Endothelial cell of umbilical vein (primary cell): Measurements from ENCODE around the gene KDM3A.

Source experiments
- EZH2 ChIP-seq: IDR thresholded peaks from 2 replicates; pipeline ENCODE4 v1.6.1; 2012; ENCODE audit warnings: borderline replicate concordance, low read depth, mild to moderate bottlenecking, moderate library complexity, low read length, inconsistent platforms; ENCODE audit not compliant: severe bottlenecking
- FOS ChIP-seq: IDR thresholded peaks from 2 replicates; pipeline ENCODE4 v1.6.1; 2011; ENCODE audit warnings: mild to moderate bottlenecking, low read length, moderate library complexity, borderline replicate concordance; ENCODE audit not compliant: insufficient read depth
- GATA2 ChIP-seq: IDR thresholded peaks from 2 replicates; pipeline ENCODE4 v1.7.0; 2011; ENCODE audit warnings: low read depth, mild to moderate bottlenecking, moderate library complexity, mixed read lengths, low read length; ENCODE audit not compliant: insufficient read length, insufficient read depth
- JUN ChIP-seq: IDR thresholded peaks from 2 replicates; pipeline ENCODE4 v1.6.1; 2011; ENCODE audit warnings: borderline replicate concordance, low read depth; ENCODE audit not compliant: insufficient read length, insufficient read depth
- MYC ChIP-seq: IDR thresholded peaks from one replicate; pipeline ENCODE4 v1.6.1; 2011; ENCODE audit warnings: mild to moderate bottlenecking, low read depth, low read length
- POLR2A ChIP-seq: IDR thresholded peaks from 2 replicates; pipeline ENCODE4 v1.6.1; 2012; ENCODE audit warnings: low read depth, mild to moderate bottlenecking, control low read depth, low read length
- POLR2AphosphoS5 ChIP-seq: IDR thresholded peaks from 2 replicates; pipeline ENCODE4 v1.6.1; 2012; ENCODE audit warnings: low read depth, mild to moderate bottlenecking, control low read depth, low read length, moderate library complexity; ENCODE audit not compliant: insufficient read depth
- TF ChIP-seq, protein P1 (sequence below), 2 donors: IDR thresholded peaks; 1 replicate in 1 of 2; 2 replicates in 1 of 2; pipeline ENCODE4 v1.5.1; 2011; ENCODE audit warnings: low read length in 2 of 2, mild to moderate bottlenecking in 2 of 2, moderate library complexity in 2 of 2, control low read depth in 1 of 2, inconsistent platforms in 1 of 2, low read depth in 1 of 2; ENCODE audit not compliant: insufficient read depth in 1 of 2; ENCODE audit errors: extremely low read depth in 1 of 2
- TF ChIP-seq, protein P2 (sequence below): IDR thresholded peaks from 2 replicates; pipeline ENCODE4 v1.6.1; 2011; ENCODE audit not compliant: insufficient read depth, insufficient read length

DNA sequence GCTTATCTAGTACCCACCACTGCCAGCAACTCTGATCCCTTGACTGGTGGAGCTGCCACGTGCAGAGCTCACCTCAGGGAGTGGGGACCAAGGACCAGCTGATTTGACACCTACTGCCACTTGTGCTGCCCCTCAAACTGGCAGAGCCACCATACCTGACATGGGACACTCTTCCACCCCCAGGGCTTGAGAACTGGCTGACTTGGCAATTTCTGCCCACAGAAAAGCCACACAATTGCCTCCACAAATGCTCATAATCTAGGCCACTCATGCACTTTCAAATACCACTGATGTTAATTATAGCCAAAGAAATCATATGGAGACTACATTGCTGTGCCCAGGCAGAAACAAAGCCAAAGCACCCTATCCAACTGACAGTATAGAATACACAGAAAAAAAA is 11.8 kb upstream of the KDM3A start:
- TF ChIP-seq POLR2A (no peak), POLR2AphosphoS5 (no peak), EZH2 (no peak), FOS (no peak), MYC (no peak), GATA2 (no peak), JUN (no peak)
- TF ChIP-seq, protein P1, sequence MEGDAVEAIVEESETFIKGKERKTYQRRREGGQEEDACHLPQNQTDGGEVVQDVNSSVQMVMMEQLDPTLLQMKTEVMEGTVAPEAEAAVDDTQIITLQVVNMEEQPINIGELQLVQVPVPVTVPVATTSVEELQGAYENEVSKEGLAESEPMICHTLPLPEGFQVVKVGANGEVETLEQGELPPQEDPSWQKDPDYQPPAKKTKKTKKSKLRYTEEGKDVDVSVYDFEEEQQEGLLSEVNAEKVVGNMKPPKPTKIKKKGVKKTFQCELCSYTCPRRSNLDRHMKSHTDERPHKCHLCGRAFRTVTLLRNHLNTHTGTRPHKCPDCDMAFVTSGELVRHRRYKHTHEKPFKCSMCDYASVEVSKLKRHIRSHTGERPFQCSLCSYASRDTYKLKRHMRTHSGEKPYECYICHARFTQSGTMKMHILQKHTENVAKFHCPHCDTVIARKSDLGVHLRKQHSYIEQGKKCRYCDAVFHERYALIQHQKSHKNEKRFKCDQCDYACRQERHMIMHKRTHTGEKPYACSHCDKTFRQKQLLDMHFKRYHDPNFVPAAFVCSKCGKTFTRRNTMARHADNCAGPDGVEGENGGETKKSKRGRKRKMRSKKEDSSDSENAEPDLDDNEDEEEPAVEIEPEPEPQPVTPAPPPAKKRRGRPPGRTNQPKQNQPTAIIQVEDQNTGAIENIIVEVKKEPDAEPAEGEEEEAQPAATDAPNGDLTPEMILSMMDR (IDR thresholded peaks at IDR 0.05; ENCODE audit: extremely low read depth in 1 of 2, insufficient read depth in 1 of 2, low read depth in 1 of 2, low read length in 2 of 2): no peak
- TF ChIP-seq, protein P2, sequence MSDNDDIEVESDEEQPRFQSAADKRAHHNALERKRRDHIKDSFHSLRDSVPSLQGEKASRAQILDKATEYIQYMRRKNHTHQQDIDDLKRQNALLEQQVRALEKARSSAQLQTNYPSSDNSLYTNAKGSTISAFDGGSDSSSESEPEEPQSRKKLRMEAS: no peak
